ENCODE data around the gene MRPL45.

DNA sequence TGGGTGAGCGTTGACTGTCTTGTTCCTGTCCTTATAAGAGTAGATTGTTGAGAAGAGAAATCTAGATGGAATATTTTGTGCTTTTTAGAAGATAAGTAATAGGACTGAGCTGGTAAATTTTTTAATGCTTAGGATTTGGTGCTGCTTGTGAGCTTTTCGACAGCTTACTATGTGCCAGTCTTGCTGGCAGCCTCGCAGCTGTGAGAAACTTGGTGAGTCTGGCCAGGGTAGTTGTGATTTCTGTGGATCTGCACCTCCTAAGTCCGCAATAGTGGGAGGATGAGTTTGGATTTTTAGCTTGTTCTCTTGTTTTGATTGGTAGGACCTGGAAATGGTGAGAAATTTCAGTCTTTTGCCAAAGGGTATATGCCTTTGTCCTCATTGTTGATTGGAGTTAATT, 58.3 kb downstream of the MRPL45 start:
- TF ChIP-seq, protein P1, sequence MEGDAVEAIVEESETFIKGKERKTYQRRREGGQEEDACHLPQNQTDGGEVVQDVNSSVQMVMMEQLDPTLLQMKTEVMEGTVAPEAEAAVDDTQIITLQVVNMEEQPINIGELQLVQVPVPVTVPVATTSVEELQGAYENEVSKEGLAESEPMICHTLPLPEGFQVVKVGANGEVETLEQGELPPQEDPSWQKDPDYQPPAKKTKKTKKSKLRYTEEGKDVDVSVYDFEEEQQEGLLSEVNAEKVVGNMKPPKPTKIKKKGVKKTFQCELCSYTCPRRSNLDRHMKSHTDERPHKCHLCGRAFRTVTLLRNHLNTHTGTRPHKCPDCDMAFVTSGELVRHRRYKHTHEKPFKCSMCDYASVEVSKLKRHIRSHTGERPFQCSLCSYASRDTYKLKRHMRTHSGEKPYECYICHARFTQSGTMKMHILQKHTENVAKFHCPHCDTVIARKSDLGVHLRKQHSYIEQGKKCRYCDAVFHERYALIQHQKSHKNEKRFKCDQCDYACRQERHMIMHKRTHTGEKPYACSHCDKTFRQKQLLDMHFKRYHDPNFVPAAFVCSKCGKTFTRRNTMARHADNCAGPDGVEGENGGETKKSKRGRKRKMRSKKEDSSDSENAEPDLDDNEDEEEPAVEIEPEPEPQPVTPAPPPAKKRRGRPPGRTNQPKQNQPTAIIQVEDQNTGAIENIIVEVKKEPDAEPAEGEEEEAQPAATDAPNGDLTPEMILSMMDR (IDR thresholded peaks at IDR 0.05; ENCODE audit: insufficient read depth, low read depth, low read length): no peak
- no peak for TF ChIP-seq EZH2 (IDR thresholded peaks at IDR 0.05; ENCODE audit: insufficient read depth, low read length)
